Measurements from ENCODE around the gene PPFIA2.

- no peak for TF ChIP-seq GLIS3 (CRISPR knock-in tag; IDR thresholded peaks at IDR 0.05)
- no peak for TF ChIP-seq ZFP30 (CRISPR knock-in tag; IDR thresholded peaks at IDR 0.05)
- no peak for TF ChIP-seq ZNF70 (CRISPR knock-in tag; IDR thresholded peaks at IDR 0.05)
- no peak for TF ChIP-seq ARNTL (CRISPR knock-in tag; IDR thresholded peaks at IDR 0.05; ENCODE audit: borderline replicate concordance, low read depth)
- TF ChIP-seq TOX (CRISPR knock-in tag; IDR thresholded peaks at IDR 0.05; ENCODE audit: borderline replicate concordance): no peak
- no peak for TF ChIP-seq ZFP3 (CRISPR knock-in tag; IDR thresholded peaks at IDR 0.05)
- no peak for TF ChIP-seq RARB (CRISPR knock-in tag; IDR thresholded peaks at IDR 0.05)
- TF ChIP-seq CSDC2 (CRISPR knock-in tag; IDR thresholded peaks at IDR 0.05): no peak
- TF ChIP-seq, protein P1, sequence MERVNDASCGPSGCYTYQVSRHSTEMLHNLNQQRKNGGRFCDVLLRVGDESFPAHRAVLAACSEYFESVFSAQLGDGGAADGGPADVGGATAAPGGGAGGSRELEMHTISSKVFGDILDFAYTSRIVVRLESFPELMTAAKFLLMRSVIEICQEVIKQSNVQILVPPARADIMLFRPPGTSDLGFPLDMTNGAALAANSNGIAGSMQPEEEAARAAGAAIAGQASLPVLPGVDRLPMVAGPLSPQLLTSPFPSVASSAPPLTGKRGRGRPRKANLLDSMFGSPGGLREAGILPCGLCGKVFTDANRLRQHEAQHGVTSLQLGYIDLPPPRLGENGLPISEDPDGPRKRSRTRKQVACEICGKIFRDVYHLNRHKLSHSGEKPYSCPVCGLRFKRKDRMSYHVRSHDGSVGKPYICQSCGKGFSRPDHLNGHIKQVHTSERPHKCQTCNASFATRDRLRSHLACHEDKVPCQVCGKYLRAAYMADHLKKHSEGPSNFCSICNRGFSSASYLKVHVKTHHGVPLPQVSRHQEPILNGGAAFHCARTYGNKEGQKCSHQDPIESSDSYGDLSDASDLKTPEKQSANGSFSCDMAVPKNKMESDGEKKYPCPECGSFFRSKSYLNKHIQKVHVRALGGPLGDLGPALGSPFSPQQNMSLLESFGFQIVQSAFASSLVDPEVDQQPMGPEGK (CRISPR knock-in tag; IDR thresholded peaks at IDR 0.05; ENCODE audit: borderline replicate concordance): no peak
- no peak for TF ChIP-seq PPARA (CRISPR knock-in tag; IDR thresholded peaks at IDR 0.05; ENCODE audit: borderline replicate concordance)
- TF ChIP-seq OSR1 (CRISPR knock-in tag; IDR thresholded peaks at IDR 0.05): no peak
- TF ChIP-seq SNAI2 (CRISPR knock-in tag; IDR thresholded peaks at IDR 0.05): no peak
Measured at GRCh38 chr12:81758421-81759189, 545 bp downstream of the PPFIA2 start.
